Inferior parietal cortex (tissue), 1 donor: ENCODE data around the gene GABRR2.
"Not testable (repeated sequence)": the region's sequence is repeated elsewhere in the genome, so short reads cannot be mapped to it uniquely, and the experiment has no call there.

Source experiments
- DNase-seq: peaks from one replicate; pipeline ENCODE4 v3.0.0-alpha.2; 2016; ENCODE audit errors: extremely low spot score

The GABRR2 gene

DNA sequence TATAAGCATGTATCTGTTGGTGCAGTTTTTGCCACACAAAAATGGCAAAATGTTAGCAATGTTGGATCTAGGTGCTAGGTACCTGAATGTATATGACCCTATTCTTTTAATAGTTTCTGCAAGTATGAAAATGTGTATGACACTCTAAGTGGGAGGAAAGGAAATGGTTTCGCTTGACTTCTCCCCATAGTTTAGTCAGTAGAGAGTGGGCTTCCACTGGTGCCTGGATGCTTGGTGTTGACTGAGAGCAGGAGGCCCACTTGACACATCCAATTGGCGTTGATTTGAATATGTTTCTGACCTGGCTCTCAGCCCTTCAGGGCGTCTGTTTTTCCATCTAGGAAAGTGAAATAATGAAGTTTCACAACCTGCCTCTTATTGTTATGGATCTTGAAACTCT lies 56.2 kb downstream of the GABRR2 start:
- no peak for DNase-seq

GRCh38 chr6:89257781-89258180 lies 57.3 kb downstream of the GABRR2 start:
- DNase-seq = no peak

DNA sequence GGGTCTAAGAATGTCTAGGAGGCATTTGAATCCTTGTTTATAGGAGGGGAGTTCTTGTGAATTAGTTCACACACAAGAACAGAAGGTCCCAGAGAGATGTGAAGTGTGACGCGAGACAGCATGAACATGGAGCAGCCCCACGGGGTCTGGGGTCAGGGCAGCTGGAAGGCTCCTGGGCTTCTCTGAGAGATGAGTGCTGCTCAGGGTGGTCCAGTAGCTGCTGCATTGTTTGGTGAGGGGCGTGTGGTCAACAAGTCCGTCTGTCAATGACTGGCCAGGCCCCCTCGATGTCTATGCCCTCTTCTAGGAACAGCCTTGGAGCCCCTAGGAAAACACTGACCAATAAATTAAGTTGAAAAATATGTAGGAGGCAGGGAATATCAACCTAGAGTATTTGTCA lies 57.8 kb downstream of the GABRR2 start:
- DNase-seq = no peak

GRCh38 chr6:89255417-89255816 lies 59.7 kb downstream of the GABRR2 start:
- no peak for DNase-seq

- DNase-seq = no peak
These were observed 60.5 kb downstream of the GABRR2 start for GRCh38 chr6:89254569-89254968.

- no peak for DNase-seq
These were observed 62.2 kb downstream of the GABRR2 start for GRCh38 chr6:89252907-89253306.

DNA sequence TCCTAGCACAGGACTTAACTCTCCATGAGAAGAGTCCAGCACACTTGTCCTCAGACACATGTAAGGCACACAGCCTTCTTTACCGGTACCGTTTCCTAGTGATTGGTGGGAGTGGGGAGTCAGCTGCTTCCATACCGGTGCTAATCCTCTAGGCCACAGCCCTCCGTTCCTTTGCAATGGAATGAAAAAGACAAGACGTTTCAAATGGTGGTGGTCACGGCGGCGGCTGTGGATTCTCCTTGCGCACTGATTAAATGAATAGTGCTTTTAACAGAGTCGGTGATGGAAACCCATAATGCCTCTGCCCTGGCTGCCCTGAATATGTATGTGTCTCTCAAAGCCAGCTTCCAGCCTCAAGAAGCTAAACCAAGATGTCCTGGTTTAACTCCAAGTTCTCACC lies 63.1 kb downstream of the GABRR2 start:
- no peak for DNase-seq

- no peak for DNase-seq
These were observed 63.9 kb downstream of the GABRR2 start for GRCh38 chr6:89251170-89251569.

DNA sequence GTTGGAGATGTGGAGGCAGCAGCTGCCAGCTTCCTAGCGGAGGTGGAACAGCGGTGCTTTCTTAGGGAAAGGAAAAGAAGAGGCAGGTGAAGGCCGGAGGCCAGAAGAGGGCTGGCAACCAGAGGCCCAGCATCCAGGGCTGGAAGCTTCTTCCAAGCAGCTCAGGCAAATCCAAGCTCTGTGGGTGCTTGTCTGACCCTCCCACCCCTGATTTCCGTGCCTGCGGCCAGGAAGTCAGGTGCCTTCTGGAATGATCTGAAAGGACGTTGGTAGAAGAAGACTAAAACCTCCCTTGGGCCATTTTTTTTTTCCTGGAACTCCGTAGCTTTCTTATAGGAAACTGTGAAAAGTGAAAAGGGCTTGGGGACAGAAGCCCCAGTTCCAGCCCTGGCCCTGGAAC lies 64.9 kb downstream of the GABRR2 start:
- DNase-seq = no peak

GRCh38 chr6:89244241-89244985 lies 70.7 kb downstream of the GABRR2 start:
- DNase-seq = no peak

GRCh38 chr6:89243331-89243629 lies 71.8 kb downstream of the GABRR2 start:
- no peak for DNase-seq

DNA sequence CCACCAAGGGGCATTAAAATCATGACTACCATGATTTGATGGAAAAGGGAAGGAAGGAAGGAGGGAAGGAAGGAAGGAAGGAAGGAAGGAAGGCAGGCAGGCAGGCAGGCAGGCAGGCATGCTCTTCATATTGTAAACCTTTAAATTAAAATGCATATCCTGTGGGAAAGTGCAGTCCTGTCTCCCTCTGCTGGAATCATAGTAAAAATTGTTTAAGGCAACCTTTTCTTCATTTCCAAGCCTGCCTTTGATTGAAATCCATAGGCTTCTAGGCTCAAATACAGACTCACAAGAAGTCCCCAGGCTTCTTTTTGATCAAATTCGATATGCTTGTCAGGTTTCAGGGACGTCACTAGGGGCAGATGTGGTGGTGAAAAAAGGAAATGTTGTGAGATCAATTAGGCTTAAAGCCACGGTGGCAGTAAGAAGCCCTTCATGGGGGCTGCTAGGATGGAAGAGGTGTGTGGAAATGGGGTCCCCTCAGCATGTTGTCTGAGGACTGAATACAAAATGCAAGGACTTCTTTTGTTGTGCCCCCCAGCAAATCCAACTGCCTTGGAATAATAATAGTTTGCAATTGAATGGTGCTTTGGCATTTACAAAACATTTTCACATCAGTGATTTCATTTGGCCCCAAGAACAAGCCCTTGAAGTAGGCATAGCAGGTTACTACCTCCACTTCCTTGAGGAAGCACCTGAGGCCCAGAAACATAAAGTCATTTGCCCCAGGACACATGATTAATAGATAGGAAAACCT lies 72.3 kb downstream of the GABRR2 start:
- peak; percentile 49 for DNase-seq

DNA sequence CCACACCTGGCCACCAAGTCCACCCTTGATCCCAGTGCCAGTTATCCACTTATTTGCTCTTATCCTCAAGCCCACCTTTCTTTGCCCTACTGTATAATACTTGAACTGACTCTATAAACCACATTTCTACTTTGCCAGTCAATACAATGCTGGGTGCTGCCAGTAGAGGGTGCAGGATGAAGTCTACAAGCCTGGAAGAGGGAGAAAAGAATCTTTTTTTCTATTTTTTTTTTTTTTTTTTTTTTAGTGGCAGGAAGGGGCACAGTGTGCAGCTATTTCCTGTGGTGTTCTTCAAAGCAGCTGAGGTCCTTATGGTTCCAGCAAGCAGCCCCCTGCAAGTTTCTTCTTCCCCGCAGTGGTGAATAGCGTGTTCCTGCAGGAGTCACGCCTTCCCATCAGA lies 75.8 kb downstream of the GABRR2 start:
- no peak for DNase-seq

GRCh38 chr6:89237158-89237557 lies 77.9 kb downstream of the GABRR2 start:
- no peak for DNase-seq

DNA sequence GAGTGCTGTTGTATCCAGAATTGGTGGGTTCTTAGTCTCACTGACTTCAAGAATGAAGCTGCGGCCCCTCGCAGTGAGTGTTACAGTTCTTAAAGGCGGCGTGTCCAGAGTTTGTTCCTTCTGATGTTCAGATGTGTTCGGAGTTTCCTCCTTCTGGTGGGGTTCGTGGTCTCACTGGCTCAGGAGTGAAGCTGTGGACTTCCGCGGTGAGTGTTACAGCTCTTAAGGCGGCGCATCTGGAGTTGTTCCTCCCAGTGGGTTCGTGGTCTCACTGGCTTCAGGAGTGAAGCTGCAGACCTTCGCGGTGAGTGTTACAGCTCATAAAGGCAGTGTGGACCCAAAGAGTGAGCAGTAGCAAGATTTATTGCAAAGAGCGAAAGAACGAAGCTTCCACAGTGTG lies 81.5 kb downstream of the GABRR2 start:
- not testable (repeated sequence) for DNase-seq

- no peak for DNase-seq
These were observed 92.4 kb downstream of the GABRR2 start for GRCh38 chr6:89222712-89223039.

- no peak for DNase-seq
These were observed 93.0 kb downstream of the GABRR2 start for GRCh38 chr6:89221971-89222711.

GRCh38 chr6:89221129-89221528 lies 94.0 kb downstream of the GABRR2 start:
- DNase-seq = no peak

GRCh38 chr6:89217299-89217910 lies 97.7 kb downstream of the GABRR2 start, which contains the start of gene GABRR1:
Gene GABRR1 (minus strand): TSS chr6:89217358. CDS start chr6:89217322, 36 bp downstream.
- DNase-seq = no peak

DNA sequence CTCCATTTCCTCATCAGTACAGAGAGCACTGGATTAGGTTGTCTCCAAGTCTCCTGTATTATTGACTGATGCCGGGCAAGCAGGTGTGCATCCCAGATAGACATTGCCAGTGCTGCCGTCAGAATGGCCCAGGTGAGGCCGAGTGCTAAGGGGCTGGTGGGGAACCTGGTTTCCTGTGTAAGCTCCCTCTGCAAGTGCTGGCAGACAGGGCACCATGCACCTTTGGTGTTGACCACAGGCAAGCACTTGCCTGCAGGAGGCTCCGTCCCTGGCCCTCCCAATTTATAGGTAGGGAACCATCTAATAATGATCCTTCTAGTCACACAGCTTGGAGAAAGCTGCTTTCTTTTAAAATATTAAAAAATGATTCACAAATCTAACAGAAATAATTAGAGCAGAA lies 98.7 kb downstream of the GABRR2 start:
- no peak for DNase-seq

DNA sequence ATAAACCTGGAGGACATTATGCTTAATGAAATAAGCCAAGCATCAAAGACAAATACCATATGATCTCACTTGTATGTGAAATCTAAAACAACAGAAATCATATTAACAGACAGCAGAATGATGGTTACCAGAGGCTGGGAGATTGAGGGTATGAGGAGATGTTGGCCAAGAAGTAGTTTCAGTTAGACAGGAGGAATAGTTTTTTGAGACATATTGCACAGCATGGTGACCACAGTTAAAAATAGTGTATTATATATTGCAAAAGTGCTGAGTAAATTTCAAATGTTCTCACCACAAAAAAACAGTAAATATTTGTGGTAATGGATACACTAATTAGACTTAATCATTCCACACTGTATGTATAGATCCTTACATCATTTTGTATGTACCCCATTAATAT lies 99.7 kb downstream of the GABRR2 start:
- no peak for DNase-seq

- no peak for DNase-seq
These were observed 100.9 kb downstream of the GABRR2 start for GRCh38 chr6:89214197-89214596.
